Adrenal gland (tissue), 12 donors: ENCODE measurements around the gene FURIN. TPM values are rescaled to one million over a fixed set of nuclear protein-coding genes. Genes with fewer than 3 reads are reported as not detected.
"Not testable (repeated sequence)": the region's sequence is repeated elsewhere in the genome, so short reads cannot be mapped to it uniquely, and the experiment has no call there.

Experiments
- DNase-seq, 7 donors: peaks; one replicate each; pipeline ENCODE4 v3.0.0-alpha.2; 2019 to 2020
- H3K27ac ChIP-seq, 5 donors: fragments of 200-600 bp; sonication (generic) in 4 of 5; 1 replicate in 3 of 5; 2 replicates in 2 of 5; pipeline versions ENCODE4 v1.5.1 to v1.8.0; 2016 to 2020; ENCODE audit warnings: mild to moderate bottlenecking in 1 of 5
- H3K27me3 ChIP-seq: fragments of 200-600 bp; 2 replicates; pipeline ENCODE4 v1.8.0; 2021
- H3K36me3 ChIP-seq, 2 donors: fragments of 200-600 bp; replicated peaks in 1 of 2; 1 replicate in 1 of 2; 2 replicates in 1 of 2; pipeline versions ENCODE4 v1.5.1 to v1.8.0; 2018 to 2022
- H3K4me1 ChIP-seq, 2 donors: fragments of 200-600 bp; replicated peaks in 1 of 2; 1 replicate in 1 of 2; 2 replicates in 1 of 2; pipeline versions ENCODE4 v1.5.1 to v1.8.0; 2018 to 2021
- H3K4me3 ChIP-seq, 4 donors: fragments of 200-600 bp; sonication (generic) in 3 of 4; one replicate each; pipeline ENCODE4 v1.5.1; 2016 to 2018
- H3K9me3 ChIP-seq, 3 donors: fragments of 200-600 bp; sonication (generic) in 1 of 3; replicated peaks in 1 of 3; 1 replicate in 2 of 3; 2 replicates in 1 of 3; pipeline versions ENCODE4 v1.5.1 to v1.8.0; 2016 to 2021
- CTCF ChIP-seq, 6 experiments: fragments of 450-650 bp in 4 of 6; fragments of 200-600 bp in 2 of 6; sonication (generic) in 1 of 6; IDR thresholded peaks; 1 replicate in 5 of 6; 2 replicates in 1 of 6; pipeline versions ENCODE4 v1.5.1 to v1.8.0; 2016 to 2021; ENCODE audit warnings: antibody characterized with exemption in 6 of 6, mild to moderate bottlenecking in 2 of 6, moderate library complexity in 1 of 6
- POLR2A ChIP-seq, 2 donors: fragments of 450-650 bp; IDR thresholded peaks; one replicate each; pipeline ENCODE4 v1.6.1; 2017; ENCODE audit warnings: antibody characterized with exemption in 2 of 2, mild to moderate bottlenecking in 2 of 2, moderate library complexity in 1 of 2
- WGBS, 4 donors: extraction: QIAGEN DNeasy Blood & Tissue Kit in 2 of 4; methylation state at CpG; one replicate each; pipeline versions ENCODE4 v1.1.5 to v1.1.7; 2013 to 2017; 5-methylcytosine and 5-hydroxymethylcytosine counted together
- intact Hi-C, 2 donors: fragments of 100-400 bp; cut with DNase I; formaldehyde crosslinking; loops; one replicate each; pipeline versions ENCODE4 v1.14.1 to v1.15.0; 2022 to 2023
- polyA plus RNA-seq, 3 donors: library from polyadenylated mRNA; stranded (reverse); fragments of 200-250 nt in 2 of 3; fragments of 350-450 nt in 1 of 3; fragmentation: Illumina TruSeq in 1 of 3; extraction: RNeasy Lipid Tissue Mini Kit (QIAGEN cat#74804) in 1 of 3; gene quantifications; one replicate each; pipeline ENCODE4 v1.2.3, GENCODE V29; 2013 to 2014
- total RNA-seq, 9 donors: library from RNA; depleted of rRNA in 4 of 9; stranded (reverse); fragments of >200 nt in 4 of 9; fragments of 120-200 nt in 1 of 9; fragmentation: NEBNext Ultra II Directional in 1 of 9; extraction: Animal tissue kit (Norgen Biotek cat#: 25700) in 1 of 9; gene quantifications; one replicate each; pipeline versions ENCODE4 v1.1.0 to v1.2.4, GENCODE V29; 2013 to 2023
- donor health status: healthy with polysubstance abuse.
- donor health status: Bipolar disorder and iron deficiency.
- donor health status: DM: yes; HTN: yes; CAD: no.
- donor health status: DM: no; HTN: no; CAD: no.
- donor health status: DM: no; HTN: no; CAD: no.
- donor health status: DM: yes; HTN: yes; CAD: no.

FURIN gene
- total and polyA plus RNA-seq, 12 donors = 11.5 to 119 (median 45.2) TPM

GRCh38 chr15:90907051-90907660 is 38.8 kb downstream of the FURIN start:
- H3K9me3 ChIP-seq = no peaks in the 10 kb centered on the region
- no peak overlapping the region for H3K27ac ChIP-seq
- WGBS, 4 donors = 80 to 89% (median 85%) methylated on average over 11 to 15 of the region's 15 CpGs
- no peaks in the 10 kb centered on the region for H3K27me3 ChIP-seq
- intact Hi-C loops = no loop called here
- peaks cover 9 to 11% of the 10 kb centered on the region in 2 donors for H3K4me1 ChIP-seq
- peaks cover 0 to 73% of the 10 kb centered on the region in 2 donors for H3K36me3 ChIP-seq
- no peak for DNase-seq
- H3K4me3 ChIP-seq = no peak overlapping the region
- no peak for TF ChIP-seq CTCF (IDR thresholded peaks at IDR 0.05)
- TF ChIP-seq POLR2A (IDR thresholded peaks at IDR 0.05) = no peak

- Histone ChIP-seq H3K27me3 (no peaks in the 10 kb centered on the region), H3K4me1 (peaks cover 9 to 11% of the 10 kb centered on the region in 2 donors), H3K27ac (no peak overlapping the region), H3K9me3 (no peaks in the 10 kb centered on the region), H3K36me3 (peaks cover 0 to 82% of the 10 kb centered on the region in 2 donors), H3K4me3 (no peak overlapping the region)
- intact Hi-C loops = no loop called here
- TF ChIP-seq POLR2A (IDR thresholded peaks at IDR 0.05) (no peak), CTCF (IDR thresholded peaks at IDR 0.05) (no peak)
- DNase-seq = no peak
- 85 to 91% (median 87%) methylated on average over 9 of the region's 9 CpGs for WGBS, 4 donors
These were observed 39.6 kb downstream of the FURIN start for GRCh38 chr15:90907838-90908507.

- H3K27me3 ChIP-seq, H3K4me1 ChIP-seq, DNase-seq, intact Hi-C loops, H3K9me3 ChIP-seq, H3K4me3 ChIP-seq, H3K27ac ChIP-seq: not testable (repeated sequence)
- H3K36me3 ChIP-seq = peaks cover 0 to 96% of the 10 kb centered on the region in 2 donors
- WGBS, 4 donors = 82 to 90% (median 85%) methylated on average over 6 to 11 of the region's 11 CpGs
These were observed 41.1 kb downstream of the FURIN start for GRCh38 chr15:90909449-90909848.

- no peak for DNase-seq
- peaks cover 1 to 3% of the 10 kb centered on the region in 2 donors for H3K4me1 ChIP-seq
These were observed 41.6 kb downstream of the FURIN start for GRCh38 chr15:90909976-90910375.

More at GRCh38 chr15:90909976-90910375, 41.6 kb downstream of the FURIN start:
- no peak overlapping the region for H3K27ac ChIP-seq
- H3K9me3 ChIP-seq = no peaks in the 10 kb centered on the region
- intact Hi-C loops = no loop called here
- peaks cover 0 to 100% of the 10 kb centered on the region in 2 donors for H3K36me3 ChIP-seq
- H3K27me3 ChIP-seq = no peaks in the 10 kb centered on the region
- no peak overlapping the region for H3K4me3 ChIP-seq
- 86 to 98% (median 93%) methylated on average over 1 to 8 of the region's 8 CpGs for WGBS, 4 donors
- TF ChIP-seq POLR2A (IDR thresholded peaks at IDR 0.05) (no peak), CTCF (IDR thresholded peaks at IDR 0.05) (no peak)
